HT-29 (cell line): ENCODE data around the gene ASH1L. TPM values are rescaled to one million over a fixed set of nuclear protein-coding genes. Genes with fewer than 3 reads are reported as not detected.
A peak's percentile ranks its signal among the peaks of the same experiment; 100 is the strongest.

Experiments
- DNase-seq: peaks from one replicate; pipeline ENCODE4 v3.0.0-alpha.2; 2015; ENCODE audit warnings: low spot score
- total RNA-seq: library from RNA; depleted of rRNA; stranded (reverse); fragments of >200 nt; shearing (Covaris generic); gene quantifications from 2 replicates; pipeline ENCODE4 v1.2.3, GENCODE V29; 2014

ASH1L gene
- total RNA-seq, 1 experiment from 2014 or later, result 12.1 TPM

DNA sequence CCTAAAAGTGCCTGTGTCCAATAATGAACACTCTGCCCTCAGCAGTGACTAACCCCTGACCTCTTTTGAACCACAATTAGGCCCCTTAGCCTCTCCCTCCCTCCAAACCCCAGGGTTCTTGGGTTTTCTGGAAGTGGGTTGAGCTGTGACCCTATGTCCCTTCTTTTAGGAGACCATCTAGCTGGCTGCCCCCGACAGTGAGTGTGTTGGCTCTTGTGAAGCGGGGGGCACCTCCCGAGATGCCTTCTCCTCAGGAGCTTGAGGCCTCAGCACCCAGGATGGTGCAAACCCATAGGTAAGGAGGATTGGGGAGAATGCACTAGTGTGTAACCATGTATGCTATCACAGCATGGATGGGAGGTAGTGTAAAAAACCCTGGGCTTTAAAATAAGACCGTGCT is 234.6 kb downstream of the ASH1L start:
- no peak for DNase-seq

DNA sequence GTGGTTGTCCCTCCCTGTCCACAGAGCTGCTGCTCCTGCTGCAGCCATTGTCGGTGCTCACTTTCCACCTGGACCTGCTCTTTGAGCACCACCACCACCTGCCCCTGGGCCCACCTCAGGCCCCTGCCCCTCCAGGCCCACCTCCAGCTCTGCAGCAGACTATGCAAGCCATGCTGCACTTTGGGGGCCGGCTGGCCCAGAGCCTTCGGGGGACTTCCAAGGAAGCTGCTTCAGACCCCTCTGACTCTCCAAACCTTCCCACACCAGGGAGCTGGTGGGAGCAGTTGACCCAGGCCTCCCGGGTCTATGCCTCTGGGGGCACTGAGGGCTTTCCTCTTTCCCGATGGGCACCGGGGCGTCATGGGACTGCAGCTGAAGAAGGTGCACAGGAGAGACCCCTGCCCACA is 236.0 kb downstream of the ASH1L start:
- no peak for DNase-seq

- no peak for DNase-seq
Measured at GRCh38 chr1:155326020-155326526, 236.5 kb downstream of the ASH1L start.

GRCh38 chr1:155325603-155325893 is 237.1 kb downstream of the ASH1L start:
- no peak for DNase-seq

DNA sequence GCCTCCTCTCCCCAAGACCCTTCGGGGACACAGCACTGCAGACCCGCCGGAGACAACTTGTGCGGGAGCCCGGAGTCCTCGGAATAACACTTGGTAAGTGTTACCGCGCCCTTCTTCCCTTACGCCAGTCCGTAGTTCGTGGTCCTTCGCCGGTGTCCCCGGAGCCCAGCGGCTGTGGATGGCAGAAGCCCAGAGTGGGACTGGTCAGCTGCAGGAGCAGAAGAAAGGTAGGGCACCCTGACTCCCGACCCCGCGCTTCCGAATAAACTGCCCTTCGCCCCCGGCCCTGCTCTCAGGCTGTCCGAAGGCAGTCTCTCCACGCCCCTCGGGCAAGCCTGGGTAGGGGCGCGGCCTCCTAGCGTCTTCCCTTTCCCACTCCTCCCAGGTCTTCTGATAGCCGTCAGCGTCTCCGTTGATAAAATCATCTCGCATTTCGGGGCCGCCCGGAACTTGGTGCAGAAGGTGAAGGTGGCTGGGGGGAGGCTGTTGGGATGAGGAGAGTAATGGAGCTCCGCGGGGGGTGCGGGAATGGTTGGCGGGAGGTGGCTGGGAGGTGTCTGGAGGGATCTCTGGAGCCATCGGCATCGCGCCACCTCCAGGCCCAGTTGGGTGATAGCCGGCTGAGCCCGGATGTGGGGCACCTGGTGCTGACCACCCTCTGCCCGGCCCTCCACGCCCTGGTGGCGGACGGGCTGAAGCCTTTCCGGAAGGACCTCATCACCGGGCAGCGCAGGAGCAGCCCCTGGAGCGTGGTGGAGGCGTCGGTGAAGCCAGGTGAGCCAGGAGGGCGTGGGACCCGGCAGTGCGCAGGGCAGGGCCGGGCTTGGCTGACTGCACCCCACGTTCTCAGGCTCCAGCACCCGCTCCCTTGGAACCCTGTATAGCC is 237.6 kb downstream of the ASH1L start:
- DNase-seq, result peak; percentile 82

DNA sequence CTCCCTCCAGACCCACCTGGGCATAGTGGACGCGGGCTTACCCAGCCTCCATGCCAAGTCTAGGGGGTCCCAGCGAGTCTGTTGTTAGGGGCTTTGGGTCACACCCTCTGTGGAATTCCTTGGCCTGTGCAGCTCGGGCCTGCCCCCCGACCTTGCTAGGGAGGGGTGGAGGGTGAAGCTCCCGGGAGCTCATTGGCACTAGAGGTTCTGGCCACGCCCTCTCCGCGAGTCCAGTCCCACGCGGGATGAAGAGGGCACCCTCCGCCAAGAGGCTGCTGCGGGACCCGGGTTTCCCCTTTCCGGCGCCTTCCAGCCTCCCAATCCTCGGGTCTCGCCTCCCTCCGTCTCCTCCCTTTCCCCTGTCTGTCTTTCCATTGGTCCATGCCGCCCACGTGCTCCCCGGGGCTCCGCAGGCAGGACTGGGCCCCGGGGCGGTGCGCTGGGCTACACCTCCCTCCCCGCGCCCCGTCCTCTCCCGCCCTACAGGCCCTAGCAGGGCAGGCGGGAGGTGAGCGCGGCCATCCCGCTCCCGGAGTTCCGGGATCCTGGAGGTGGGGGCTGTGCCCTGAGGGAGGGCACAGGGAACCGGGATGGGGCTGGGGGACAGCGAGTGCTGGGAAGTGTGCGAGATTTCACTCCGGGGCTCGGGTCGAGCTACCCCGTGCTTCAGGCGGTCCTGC is 238.4 kb downstream of the ASH1L start:
- peak; percentile 93 for DNase-seq

DNA sequence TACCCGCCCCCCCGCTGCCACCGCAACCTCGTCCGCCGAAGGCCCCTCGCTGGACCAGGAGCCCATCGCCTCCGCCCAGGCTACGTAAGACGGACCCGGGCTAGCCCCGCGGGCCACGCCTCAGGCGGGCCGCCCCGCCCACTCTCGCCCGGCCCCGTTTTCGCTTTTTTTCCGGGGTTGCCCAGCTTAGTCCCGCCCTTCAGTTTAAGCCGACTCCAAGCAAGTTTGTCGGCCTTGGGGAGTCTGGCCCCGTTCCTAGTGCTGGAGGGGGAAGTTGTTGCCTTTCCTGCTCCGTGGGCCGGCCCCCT is 238.9 kb downstream of the ASH1L start:
- DNase-seq, result peak; percentile 95

- DNase-seq, result peak; percentile 93
Measured at GRCh38 chr1:155322953-155323728, 239.5 kb downstream of the ASH1L start.

DNA sequence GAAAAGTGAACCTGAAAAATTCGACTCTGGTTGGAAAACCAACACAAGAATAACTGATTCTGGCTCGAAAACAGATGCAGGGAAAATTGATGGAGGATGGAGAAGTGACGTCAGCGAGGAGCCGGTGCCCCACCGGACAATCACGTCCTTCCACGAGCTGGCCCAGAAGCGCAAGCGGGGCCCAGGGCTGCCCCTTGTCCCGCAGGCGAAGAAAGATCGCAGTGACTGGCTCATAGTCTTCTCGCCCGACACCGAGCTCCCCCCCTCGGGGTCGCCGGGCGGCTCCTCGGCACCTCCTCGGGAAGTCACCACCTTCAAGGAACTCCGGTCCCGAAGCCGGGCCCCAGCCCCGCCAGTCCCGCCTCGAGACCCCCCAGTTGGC is 240.0 kb downstream of the ASH1L start:
- no peak for DNase-seq

DNA sequence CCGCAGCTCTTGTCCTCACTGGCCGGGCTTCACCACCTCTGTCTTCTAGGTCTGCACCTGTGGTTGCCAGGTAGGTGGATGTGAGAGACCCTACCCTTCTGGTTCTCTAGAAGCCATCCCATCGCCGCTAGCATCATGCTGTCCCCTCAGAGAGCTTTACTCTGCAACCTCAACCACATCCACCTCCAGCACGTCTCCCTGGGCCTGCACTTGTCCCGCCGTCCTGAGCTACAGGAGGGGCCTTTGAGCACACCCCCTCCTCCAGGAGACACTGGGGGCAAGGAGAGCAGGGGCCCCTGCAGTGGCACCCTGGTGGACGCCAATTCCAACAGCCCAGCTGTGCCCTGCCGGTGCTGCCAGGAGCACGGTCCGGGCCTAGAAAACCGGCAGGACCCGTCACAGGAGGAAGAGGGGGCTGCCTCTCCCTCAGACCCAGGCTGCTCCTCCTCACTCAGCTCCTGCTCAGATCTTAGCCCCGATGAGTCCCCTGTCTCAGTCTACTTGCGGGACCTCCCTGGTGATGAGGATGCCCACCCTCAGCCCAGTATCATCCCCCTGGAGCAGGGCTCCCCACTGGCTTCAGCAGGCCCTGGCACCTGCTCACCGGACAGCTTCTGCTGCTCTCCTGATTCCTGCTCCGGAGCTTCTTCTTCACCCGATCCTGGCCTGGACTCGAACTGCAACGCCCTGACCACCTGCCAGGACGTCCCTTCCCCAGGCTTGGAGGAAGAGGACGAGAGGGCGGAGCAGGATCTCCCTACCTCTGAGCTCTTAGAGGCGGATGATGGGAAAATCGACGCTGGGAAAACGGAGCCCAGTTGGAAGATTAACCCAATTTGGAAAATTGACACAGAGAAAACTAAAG is 240.7 kb downstream of the ASH1L start:
- DNase-seq, result no peak

DNA sequence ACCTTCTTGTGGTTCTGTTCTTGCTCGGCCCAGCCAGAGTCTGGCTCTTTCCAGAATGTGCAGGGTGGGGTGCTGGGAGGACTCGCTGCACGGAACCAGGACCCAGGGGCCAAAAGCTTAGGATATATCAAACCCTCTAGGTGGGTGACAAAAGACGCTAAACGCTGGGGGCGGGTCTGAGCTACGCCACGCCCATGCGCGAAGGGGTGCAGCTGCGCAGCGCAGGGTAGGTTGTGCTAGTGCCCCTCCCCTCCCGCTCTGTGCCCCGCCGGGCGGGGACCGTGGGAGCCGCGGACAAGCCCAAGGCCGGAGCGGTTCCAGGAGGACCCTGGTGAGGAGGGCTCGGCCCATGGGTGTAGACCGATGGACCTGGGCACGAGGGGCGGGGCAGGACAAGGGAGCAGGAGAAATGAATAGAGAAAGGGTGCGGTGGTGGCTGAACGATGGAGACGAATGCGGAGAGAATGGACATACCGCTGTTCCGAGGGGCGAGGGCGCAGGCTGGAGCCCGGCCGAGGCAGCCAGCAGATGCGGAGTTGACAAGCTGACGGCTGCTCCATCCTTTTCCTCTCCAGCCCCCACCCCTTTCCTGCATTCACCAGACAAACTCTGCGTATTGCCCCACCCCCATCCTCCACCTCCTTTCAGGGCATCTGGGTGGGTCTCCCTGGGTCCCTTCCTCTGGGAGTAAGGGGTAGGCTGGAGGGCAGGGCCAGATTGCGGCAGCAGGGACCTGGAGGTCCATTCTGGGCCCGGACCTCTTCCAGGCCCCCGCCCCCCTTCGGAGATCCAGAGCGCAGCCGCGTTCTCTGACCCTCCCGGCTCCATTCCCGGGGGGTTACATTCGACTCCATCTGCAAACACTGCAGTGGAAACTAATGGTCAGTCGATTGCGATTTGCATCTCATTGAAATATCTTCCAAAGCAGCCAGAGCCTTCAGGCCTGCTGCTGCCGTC is 241.7 kb downstream of the ASH1L start, which contains the start of gene RUSC1:
RUSC1 (plus strand) TSS at position 234 of the 957 bp plus-strand sequence. CDS start 880 bp downstream, outside the sequence.
- peak; percentile 74 for DNase-seq

GRCh38 chr1:155320252-155320651 is 242.4 kb downstream of the ASH1L start:
- DNase-seq, result no peak

DNA sequence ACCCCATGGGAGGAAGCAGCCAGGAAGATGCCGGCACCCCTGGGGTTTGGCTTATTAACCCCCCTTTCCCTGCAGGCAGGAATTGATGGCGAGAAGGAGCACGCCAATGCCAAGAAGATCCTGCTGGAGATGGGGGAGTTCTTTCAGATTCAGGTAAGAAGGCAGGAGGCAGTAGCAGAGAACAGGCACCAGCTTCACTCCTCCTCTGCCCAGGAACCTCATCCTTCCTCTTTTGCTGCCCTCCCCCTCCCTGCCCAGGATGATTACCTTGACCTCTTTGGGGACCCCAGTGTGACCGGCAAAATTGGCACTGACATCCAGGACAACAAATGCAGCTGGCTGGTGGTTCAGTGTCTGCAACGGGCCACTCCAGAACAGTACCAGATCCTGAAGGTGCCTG is 243.1 kb downstream of the ASH1L start:
- no peak for DNase-seq

GRCh38 chr1:155318082-155318481 is 244.5 kb downstream of the ASH1L start:
- DNase-seq, result no peak

- DNase-seq, result no peak
Measured at GRCh38 chr1:155316922-155317321, 245.7 kb downstream of the ASH1L start.

GRCh38 chr1:155313261-155313660 is 249.3 kb downstream of the ASH1L start:
- DNase-seq, result peak; percentile 31

DNA sequence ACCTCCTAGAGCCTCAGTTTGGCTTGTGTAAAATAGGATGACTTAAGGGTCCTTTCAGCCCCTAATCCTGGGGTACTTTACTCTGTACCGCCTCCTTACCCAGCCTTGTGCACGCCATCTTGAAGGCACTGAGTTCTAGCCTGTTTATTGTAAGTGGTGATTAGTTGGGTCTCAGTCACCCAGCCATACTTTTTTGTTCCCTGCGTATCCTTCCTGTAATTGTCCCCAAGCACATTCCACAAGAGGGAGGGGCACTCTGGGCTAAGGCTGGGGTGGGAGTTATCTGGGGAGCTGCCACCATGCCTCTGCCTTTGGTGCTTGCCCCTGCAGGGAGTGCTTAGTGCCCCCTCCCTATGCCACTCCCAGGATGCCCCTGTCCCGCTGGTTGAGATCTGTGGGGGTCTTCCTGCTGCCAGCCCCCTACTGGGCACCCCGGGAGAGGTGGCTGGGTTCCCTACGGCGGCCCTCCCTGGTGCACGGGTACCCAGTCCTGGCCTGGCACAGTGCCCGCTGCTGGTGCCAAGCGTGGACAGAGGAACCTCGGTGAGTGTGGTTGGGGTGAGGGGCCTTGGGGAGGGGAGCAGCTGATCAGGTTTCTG is 253.1 kb downstream of the ASH1L start:
- DNase-seq, result peak; percentile 58

GRCh38 chr1:155308493-155309422 is 253.8 kb downstream of the ASH1L start, which contains the start of gene FDPS:
FDPS (plus strand) TSS chr1:155308866; CDS start chr1:155309790, 924 bp downstream.
- peak; percentile 99 for DNase-seq
